Measurements from ENCODE around the gene PDE2A.

Gene PDE2A

GRCh38 chr11:72673943-72674828 lies at the start of gene PDE2A:
Gene PDE2A (minus strand): TSS chr11:72674422. CDS start chr11:72674207, 215 bp downstream.
- peak; percentile 77 for DNase-seq

DNA sequence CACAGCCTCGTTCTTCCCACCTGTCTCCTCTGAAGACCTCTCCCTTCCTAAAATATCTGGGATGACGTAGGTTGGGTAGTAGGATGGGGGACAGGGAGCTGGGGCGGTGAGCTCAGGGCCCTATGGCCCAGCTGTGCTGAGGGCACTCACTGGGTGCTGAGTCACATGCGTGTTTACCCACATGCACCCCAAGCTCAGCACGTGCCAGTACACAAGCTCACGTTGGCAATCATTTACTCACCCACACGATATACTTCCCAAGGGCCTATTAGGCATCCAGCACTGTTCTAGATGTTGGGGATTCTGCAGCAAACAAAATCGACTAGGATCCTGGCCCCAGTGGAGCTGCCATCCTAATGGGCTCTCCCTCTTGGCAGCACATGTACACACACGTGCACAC lies 49.3 kb upstream of the PDE2A start:
- DNase-seq, result no peak

GRCh38 chr11:72722050-72722748 lies 48.0 kb upstream of the PDE2A start:
- DNase-seq, result peak; percentile 80

- DNase-seq, result no peak
Measured at GRCh38 chr11:72721689-72722049, 47.4 kb upstream of the PDE2A start.

DNA sequence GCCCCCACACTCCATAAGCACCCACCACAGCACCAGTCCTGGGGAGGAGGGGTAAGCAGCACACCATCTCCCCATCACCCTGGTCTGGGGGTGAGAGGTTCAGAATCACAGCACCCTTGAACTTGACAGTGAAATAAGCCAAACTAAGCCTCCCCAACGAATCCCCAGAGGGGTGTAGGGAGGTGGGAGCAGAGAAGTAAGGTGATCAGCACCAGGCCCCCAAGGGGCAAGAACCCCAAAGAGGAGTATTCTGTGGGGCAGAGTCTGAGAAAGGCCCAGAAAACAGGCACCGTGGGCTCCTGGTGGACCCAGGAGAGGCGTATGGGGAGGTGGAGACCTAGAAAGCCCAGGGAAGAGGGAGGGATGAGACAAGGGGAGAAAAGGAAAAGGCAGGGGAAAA lies 47.1 kb upstream of the PDE2A start:
- no peak for DNase-seq

- DNase-seq, result no peak
Measured at GRCh38 chr11:72720784-72721183, 46.6 kb upstream of the PDE2A start.

DNA sequence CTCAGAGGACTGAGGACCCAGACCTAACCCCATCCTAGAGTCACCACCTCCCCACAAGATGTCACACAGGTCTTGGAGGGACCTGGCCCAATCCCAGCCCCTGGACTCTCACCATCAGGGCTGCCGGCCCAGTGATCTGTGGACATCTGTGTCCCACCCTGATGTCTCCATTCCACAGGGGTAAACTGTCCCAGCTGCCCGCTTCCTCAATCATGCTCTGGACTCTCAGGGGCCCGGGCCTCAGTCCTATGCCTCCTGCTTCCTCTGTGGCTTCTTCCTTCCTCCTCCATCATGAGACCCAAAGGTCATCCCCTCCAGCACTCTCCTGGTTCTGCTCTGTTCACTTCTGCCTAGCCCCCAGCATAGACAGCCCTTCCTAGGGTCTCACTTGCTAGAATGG lies 45.8 kb upstream of the PDE2A start:
- DNase-seq, result no peak

DNA sequence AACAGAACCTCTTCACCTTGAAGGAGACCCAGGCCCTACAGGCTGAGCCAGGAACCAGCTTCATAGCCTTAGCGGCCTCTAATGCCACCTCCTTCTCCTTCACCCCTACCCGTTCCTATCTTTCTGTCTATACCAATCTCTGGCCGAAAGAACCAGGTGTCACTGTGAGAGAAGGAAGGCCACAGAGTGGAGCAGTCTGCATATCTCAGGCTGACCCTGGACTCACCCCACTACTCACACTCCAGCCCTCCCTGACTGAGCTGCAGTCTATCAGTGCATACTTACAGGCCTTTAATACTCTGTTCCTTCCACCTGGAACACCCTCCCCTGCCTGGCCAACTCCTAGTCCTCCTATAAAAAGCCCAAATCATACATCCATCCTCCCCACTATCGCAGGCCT lies 45.3 kb upstream of the PDE2A start:
- no peak for DNase-seq

DNA sequence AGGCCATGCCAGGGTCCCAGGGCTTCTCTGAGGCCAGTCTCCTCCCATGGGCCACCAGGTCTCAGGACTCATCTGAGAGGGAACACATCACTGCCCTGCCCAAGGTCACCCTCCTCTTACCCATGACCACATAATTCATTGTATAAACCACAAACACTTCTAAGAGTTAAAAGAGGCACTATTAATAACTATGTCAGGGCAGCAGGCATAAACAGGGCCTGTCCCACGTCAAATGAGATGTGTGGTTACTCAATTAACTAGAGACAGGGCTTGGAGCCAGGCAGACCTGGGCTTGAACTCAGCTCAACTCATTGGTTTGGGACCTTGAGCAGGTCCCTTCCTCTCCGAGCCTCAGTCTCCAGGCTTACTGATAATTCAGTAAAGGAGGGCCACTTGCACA lies 44.9 kb upstream of the PDE2A start:
- DNase-seq, result no peak

- DNase-seq, result no peak
Measured at GRCh38 chr11:72718101-72718501, 43.9 kb upstream of the PDE2A start.

DNA sequence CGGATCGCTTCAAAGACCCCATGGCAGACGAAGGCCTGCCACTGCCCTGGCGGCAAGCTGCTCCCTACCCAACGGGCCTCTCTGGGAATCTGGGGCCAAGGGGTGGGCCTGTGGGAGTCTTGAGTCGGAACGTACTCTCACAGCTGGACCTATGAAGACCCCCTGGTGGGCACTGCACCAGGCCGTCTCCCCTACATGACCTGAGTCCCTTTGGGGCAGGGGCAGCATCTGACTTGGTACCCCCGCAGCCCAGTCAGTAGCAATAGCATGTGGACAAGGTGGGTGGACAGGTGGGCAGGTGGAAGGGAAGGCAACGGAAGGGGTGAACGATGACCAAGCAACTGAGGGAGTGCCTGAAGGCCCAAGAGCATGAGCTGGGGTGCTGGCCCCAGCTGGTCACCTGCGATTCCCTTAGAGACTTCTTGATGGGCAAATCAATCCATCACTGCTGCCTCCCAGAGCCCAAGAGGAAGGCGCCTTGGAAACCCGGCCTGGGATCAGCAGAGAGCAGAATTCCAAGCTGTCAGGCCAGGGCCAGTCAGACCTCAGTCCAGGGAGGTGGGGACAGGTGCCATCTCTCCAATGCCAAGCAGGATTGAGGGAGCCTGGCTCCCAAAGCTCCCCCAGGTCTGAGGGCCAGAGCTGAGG lies 42.7 kb upstream of the PDE2A start:
- DNase-seq, result no peak

DNA sequence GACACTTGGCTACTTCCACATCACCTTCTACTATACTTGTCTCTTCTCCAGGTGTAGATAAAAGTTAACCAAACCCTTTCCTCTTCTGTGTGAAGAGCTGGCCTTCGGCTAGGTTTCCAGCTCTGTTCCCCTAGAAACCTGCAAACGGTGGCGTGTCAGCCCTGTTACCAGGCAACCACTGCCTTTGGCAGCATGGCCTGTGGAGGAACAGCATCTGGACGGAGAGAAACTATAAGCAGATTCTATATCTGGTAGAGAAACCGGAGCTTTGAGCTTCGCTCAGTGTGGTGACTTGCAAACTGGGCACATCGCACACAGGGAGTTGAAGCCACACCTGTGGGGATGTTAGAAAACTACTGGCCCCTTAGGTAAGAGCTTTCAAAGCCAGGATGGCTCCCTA lies 42.1 kb upstream of the PDE2A start:
- DNase-seq, result peak; percentile 15

GRCh38 chr11:72712841-72713240 lies 38.6 kb upstream of the PDE2A start:
- DNase-seq, result no peak

GRCh38 chr11:72712168-72712751 lies 38.0 kb upstream of the PDE2A start:
- DNase-seq, result no peak

GRCh38 chr11:72711141-72711540 lies 36.9 kb upstream of the PDE2A start:
- no peak for DNase-seq

DNA sequence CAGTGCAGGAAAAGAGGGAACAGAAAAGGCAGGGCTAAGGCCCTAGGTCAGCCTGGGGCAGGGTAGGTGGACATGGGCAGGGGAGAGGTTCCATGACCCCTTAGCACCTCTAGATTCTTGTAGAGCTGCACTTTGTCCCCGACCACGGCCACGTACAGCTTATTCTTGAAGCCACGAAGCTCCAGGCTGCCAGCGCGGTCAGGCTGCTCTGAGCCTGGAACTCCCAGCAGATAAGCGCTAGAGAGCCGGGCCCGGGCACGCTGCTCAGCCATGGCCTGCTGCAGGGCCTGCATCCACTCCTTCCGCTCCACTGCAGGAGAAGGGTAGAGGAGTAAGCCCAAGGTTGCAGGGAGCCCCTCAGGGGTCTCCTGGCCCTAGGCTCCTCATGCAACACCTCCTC lies 36.1 kb upstream of the PDE2A start:
- no peak for DNase-seq

GRCh38 chr11:72709478-72710238 lies 35.4 kb upstream of the PDE2A start:
- no peak for DNase-seq

- DNase-seq, result no peak
Measured at GRCh38 chr11:72707032-72707431, 32.8 kb upstream of the PDE2A start.

DNA sequence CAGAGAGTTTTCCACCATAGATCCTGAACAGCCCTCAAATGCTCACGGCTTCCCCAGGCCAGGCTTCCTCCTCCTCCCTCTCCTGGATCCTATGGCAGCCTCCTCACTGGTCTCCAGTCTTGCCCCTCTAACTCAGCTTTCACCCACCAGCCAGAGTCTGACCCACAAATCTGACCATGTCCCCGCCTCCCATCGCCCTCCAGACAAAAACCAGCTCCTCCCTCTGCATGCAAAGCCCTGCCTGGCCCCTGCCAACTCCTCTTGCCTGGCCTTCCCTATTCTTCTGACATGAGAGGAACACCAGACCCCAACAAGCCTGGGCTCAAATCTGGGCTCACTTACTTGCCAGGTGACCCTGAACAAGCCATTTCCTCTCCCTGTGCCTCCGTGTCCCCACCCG lies 32.4 kb upstream of the PDE2A start:
- no peak for DNase-seq

DNA sequence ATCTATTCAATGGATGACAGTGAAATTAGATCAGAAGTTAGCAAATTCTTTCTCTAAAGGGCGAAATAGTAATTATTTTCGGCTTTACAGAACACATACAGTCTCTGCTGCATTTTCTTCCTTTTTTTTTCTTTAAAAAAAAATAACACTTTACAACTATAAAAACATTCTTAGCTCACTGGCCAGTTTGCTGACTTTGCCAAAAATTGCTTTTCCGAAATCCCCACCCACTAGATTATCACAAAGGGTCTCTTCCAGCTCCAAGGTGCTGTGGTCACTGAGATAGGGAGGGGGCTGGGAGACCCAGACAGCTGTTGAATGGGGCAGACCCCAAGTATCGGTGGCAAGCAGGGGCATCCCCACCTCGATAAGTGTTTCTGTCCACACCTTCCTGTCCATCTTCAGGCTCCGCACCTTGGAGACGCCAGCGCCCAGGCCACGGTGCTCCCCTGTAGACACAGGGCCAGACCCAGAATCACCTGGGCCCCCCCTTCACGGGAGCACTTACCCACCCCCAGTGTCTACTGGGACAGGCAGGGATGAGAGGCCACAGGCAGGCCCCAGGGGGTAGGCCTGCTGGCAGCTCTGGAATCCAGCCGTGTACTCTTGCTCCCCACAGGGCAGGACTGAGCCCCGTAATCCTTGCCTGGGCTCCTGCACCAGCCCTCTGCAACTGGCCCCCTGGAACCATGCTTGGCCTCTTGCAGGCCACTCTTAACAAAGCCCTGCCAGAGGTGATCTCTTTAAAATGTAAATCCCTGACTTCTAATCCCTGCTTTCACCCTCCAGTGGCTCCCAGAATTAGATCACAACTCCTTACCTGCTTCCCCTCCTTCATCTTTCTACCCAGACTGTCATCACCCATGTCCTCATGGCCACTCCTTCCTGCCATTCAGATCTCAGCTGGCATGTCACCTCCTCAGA lies 31.5 kb upstream of the PDE2A start:
- DNase-seq, result no peak

GRCh38 chr11:72704783-72705265 lies 30.6 kb upstream of the PDE2A start:
- DNase-seq, result no peak

Data from NCI-H69 (cell line).